ENCODE results near the gene TMEM167A.

GRCh38 chr5:83034528-83035207 lies 42.5 kb downstream of the TMEM167A start:
- TF ChIP-seq CTCF (IDR thresholded peaks at IDR 0.05; ENCODE audit: low read length): no peak
- TF ChIP-seq EZH2 (IDR thresholded peaks at IDR 0.05; ENCODE audit: borderline replicate concordance, low read length): no peak
